ENCODE measurements around the gene VSX1. TPM values are rescaled to one million over a fixed set of nuclear protein-coding genes. Genes with fewer than 3 reads are reported as not detected.

The VSX1 gene
- total RNA-seq, 1 donor from 2014 or later: not detected

DNA sequence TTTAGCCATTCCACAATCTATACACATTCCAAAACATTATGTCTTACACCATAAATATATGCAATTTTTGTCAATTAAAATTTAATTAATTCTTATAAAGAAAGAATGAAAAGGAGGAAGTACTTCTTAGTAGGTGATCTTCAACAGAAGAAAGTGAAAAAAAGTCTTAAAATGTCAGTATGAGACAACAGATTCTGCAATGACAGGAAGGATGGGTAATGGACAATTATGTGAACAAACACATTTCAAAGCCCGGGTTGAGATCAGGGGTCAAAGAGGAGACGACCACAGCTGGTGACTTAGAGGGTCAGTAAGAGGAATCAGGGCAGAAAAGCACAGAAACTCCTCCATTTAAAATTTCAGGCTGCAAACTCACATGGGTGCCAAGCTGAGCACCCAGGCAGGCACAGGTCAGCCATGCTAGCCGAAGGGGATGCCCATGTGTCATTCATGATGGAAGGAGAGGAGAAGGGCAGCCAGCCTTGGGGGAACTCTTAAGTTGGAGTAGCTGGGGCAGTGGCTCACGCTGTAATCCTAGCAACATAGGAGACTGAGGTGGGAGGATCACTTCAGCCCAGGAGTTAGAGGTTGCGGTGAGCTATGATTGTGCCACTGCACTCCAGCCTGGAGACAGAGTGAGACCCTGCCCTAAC lies 11.0 kb downstream of the VSX1 start:
- H3K9me3 Mint-ChIP-seq: no peaks in the 10 kb centered on the region
- H3K27me3 Mint-ChIP-seq (ENCODE audit: insufficient read depth): peaks cover 59% of the 10 kb centered on the region
- H3K27ac Mint-ChIP-seq: no peak overlapping the region
- H3K4me1 Mint-ChIP-seq (ENCODE audit: low read depth): peaks cover 1% of the 10 kb centered on the region
- H3K4me3 Mint-ChIP-seq: no peak overlapping the region
- intact Hi-C loops (cut with micrococcal nuclease): no loop called here
- no peaks in the 10 kb centered on the region for H3K36me3 Mint-ChIP-seq (ENCODE audit: low read depth)
- no peak for DNase-seq (ENCODE audit: low spot score)

- intact Hi-C loops (cut with micrococcal nuclease): no loop called here
- H3K36me3 Mint-ChIP-seq (ENCODE audit: low read depth): no peaks in the 10 kb centered on the region
These were observed 14.6 kb downstream of the VSX1 start for GRCh38 chr20:25067102-25067987.

DNA sequence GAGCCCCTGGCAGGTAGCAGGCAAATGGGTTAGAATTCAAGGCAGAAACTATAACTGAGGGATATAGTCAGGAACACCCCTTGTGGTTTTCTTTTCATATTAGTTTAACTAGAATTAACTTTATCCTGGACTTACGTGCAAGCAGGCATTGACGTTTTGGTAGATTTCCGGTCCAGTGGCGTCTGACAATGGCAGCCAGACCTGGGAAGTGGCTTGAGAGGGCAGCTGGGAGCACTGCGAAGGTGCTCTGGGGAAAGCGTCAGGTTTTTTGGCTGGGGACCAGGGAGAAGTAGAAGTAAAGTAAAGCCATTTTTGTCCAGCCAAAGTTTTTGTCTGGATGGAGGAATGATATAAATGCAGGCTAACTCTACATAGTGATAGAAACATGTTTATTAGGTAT lies 15.6 kb downstream of the VSX1 start:
- peaks cover 53% of the 10 kb centered on the region for H3K27me3 Mint-ChIP-seq (ENCODE audit: insufficient read depth)
- H3K4me3 Mint-ChIP-seq: no peak overlapping the region
- intact Hi-C loops (cut with micrococcal nuclease): no loop called here
- peaks cover 4% of the 10 kb centered on the region for H3K4me1 Mint-ChIP-seq (ENCODE audit: low read depth)
- H3K27ac Mint-ChIP-seq: no peak overlapping the region
- H3K9me3 Mint-ChIP-seq: no peaks in the 10 kb centered on the region
- DNase-seq (ENCODE audit: low spot score): no peak
- no peaks in the 10 kb centered on the region for H3K36me3 Mint-ChIP-seq (ENCODE audit: low read depth)

More at GRCh38 chr20:25067102-25067987, 14.6 kb downstream of the VSX1 start:
- Mint-ChIP-seq H3K9me3 (no peaks in the 10 kb centered on the region), H3K27me3 (ENCODE audit: insufficient read depth) (peaks cover 54% of the 10 kb centered on the region), H3K4me1 (ENCODE audit: low read depth) (peaks cover 4% of the 10 kb centered on the region), H3K27ac (no peak overlapping the region), H3K4me3 (no peak overlapping the region)
- DNase-seq (ENCODE audit: low spot score): no peak

GRCh38 chr20:25065625-25066338 lies 16.2 kb downstream of the VSX1 start:
- Mint-ChIP-seq H3K9me3 (no peaks in the 10 kb centered on the region), H3K27ac (no peak overlapping the region), H3K4me3 (no peak overlapping the region), H3K27me3 (ENCODE audit: insufficient read depth) (peaks cover 53% of the 10 kb centered on the region), H3K4me1 (ENCODE audit: low read depth) (peaks cover 4% of the 10 kb centered on the region), H3K36me3 (ENCODE audit: low read depth) (no peaks in the 10 kb centered on the region)
- intact Hi-C loops (cut with micrococcal nuclease): loop anchor here (1.0 to 2.0 kb wide), 4 partner anchors 8 to 116 kb away; partner anchors contain the start of gene CST7
- DNase-seq (ENCODE audit: low spot score): peak; percentile 21

- no peaks in the 10 kb centered on the region for H3K9me3 Mint-ChIP-seq
- H3K4me3 Mint-ChIP-seq: no peak overlapping the region
- intact Hi-C loops (cut with micrococcal nuclease): loop anchor here (1.0 to 2.0 kb wide), 4 partner anchors 8 to 116 kb away; partner anchors contain the start of gene CST7
- peaks cover 4% of the 10 kb centered on the region for H3K4me1 Mint-ChIP-seq (ENCODE audit: low read depth)
- no peak overlapping the region for H3K27ac Mint-ChIP-seq
- no peak for DNase-seq (ENCODE audit: low spot score)
- H3K27me3 Mint-ChIP-seq (ENCODE audit: insufficient read depth): peaks cover 56% of the 10 kb centered on the region
- H3K36me3 Mint-ChIP-seq (ENCODE audit: low read depth): no peaks in the 10 kb centered on the region
These were observed 16.8 kb downstream of the VSX1 start for GRCh38 chr20:25065072-25065624.

GRCh38 chr20:25064561-25065071 lies 17.3 kb downstream of the VSX1 start:
- H3K27ac Mint-ChIP-seq: no peak overlapping the region
- no peaks in the 10 kb centered on the region for H3K36me3 Mint-ChIP-seq (ENCODE audit: low read depth)
- intact Hi-C loops (cut with micrococcal nuclease): loop anchor here (1.0 to 2.0 kb wide), 4 partner anchors 7 to 115 kb away; partner anchors contain the start of gene CST7
- H3K4me1 Mint-ChIP-seq (ENCODE audit: low read depth): peaks cover 4% of the 10 kb centered on the region
- no peak for DNase-seq (ENCODE audit: low spot score)
- H3K4me3 Mint-ChIP-seq: no peak overlapping the region
- no peaks in the 10 kb centered on the region for H3K9me3 Mint-ChIP-seq
- H3K27me3 Mint-ChIP-seq (ENCODE audit: insufficient read depth): peaks cover 53% of the 10 kb centered on the region

GRCh38 chr20:25063981-25064380 lies 18.0 kb downstream of the VSX1 start:
- peaks cover 48% of the 10 kb centered on the region for H3K27me3 Mint-ChIP-seq (ENCODE audit: insufficient read depth)
- no peak for DNase-seq (ENCODE audit: low spot score)
- no peaks in the 10 kb centered on the region for H3K36me3 Mint-ChIP-seq (ENCODE audit: low read depth)
- intact Hi-C loops (cut with micrococcal nuclease): loop anchor here (2.0 kb wide), 1 partner anchor 115 kb away; no protein-coding TSS in a partner anchor
- no peak overlapping the region for H3K4me3 Mint-ChIP-seq
- H3K27ac Mint-ChIP-seq: no peak overlapping the region
- peaks cover 6% of the 10 kb centered on the region for H3K4me1 Mint-ChIP-seq (ENCODE audit: low read depth)
- no peaks in the 10 kb centered on the region for H3K9me3 Mint-ChIP-seq

- Mint-ChIP-seq H3K36me3 (ENCODE audit: low read depth) (no peaks in the 10 kb centered on the region), H3K27ac (no peak overlapping the region), H3K27me3 (ENCODE audit: insufficient read depth) (peaks cover 47% of the 10 kb centered on the region), H3K4me1 (ENCODE audit: low read depth) (peaks cover 10% of the 10 kb centered on the region), H3K9me3 (no peaks in the 10 kb centered on the region), H3K4me3 (no peak overlapping the region)
- no peak for DNase-seq (ENCODE audit: low spot score)
- intact Hi-C loops (cut with micrococcal nuclease): no loop called here
These were observed 18.4 kb downstream of the VSX1 start for GRCh38 chr20:25063546-25063945.

DNA sequence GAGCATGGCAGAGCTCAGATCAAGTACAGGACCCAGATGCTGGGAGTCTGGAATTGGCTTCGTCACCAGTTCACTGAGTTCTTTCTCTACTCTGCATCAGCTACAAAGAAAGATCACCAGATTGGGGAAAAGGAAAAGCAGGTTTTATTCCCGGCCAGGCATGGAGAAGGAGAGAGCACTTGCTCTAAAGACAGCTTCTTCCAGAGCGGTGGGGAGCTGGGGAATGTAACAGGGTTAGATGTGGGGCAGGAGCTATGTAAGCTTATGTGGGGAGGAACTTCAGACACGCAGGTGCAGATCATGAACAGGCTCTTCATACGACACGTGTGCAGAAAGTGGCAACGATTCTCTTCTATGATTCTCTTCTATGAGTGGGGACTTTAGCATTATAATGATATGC lies 19.1 kb downstream of the VSX1 start:
- no peak overlapping the region for H3K27ac Mint-ChIP-seq
- no peak overlapping the region for H3K4me3 Mint-ChIP-seq
- no peak for DNase-seq (ENCODE audit: low spot score)
- peaks cover 10% of the 10 kb centered on the region for H3K4me1 Mint-ChIP-seq (ENCODE audit: low read depth)
- no peaks in the 10 kb centered on the region for H3K36me3 Mint-ChIP-seq (ENCODE audit: low read depth)
- peaks cover 43% of the 10 kb centered on the region for H3K27me3 Mint-ChIP-seq (ENCODE audit: insufficient read depth)
- intact Hi-C loops (cut with micrococcal nuclease): no loop called here
- no peaks in the 10 kb centered on the region for H3K9me3 Mint-ChIP-seq

DNA sequence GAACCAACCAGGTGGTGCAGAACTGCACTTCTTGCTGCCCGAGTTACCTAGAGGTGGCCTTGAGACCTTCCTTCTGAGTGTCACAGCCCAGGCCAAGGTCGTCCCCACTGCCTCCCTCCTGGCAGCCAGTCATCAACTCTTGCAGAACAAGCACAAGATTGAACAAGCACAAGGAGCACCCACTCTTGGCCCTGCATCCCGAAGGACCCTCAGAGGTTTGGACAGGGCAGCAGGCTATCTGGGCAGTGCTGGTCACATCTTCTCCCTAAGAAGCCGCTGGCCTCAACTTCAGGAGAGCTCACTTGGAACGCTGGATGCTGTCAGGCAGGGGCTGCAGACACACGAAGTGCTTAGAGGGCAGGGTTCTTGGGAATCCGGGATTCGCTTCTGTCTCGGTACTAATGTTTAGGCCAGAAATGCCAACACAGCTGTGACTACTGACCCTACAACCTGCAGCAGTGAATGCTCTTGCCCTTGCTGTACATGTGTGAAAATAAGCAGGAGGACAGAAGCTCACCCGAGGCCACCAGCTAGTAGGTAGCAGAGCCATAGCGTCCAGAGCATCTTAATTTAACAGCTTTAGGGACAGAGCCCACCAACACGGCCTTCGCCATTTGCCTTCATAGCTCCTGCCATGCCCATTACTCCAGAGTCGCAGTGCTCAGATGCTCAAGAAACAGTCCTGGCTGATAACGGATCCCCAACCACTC lies 20.0 kb downstream of the VSX1 start:
- no peaks in the 10 kb centered on the region for H3K36me3 Mint-ChIP-seq (ENCODE audit: low read depth)
- H3K4me3 Mint-ChIP-seq: no peak overlapping the region
- peaks cover 44% of the 10 kb centered on the region for H3K27me3 Mint-ChIP-seq (ENCODE audit: insufficient read depth)
- no peak overlapping the region for H3K27ac Mint-ChIP-seq
- no peaks in the 10 kb centered on the region for H3K9me3 Mint-ChIP-seq
- intact Hi-C loops (cut with micrococcal nuclease): no loop called here
- no peak for DNase-seq (ENCODE audit: low spot score)
- H3K4me1 Mint-ChIP-seq (ENCODE audit: low read depth): peaks cover 10% of the 10 kb centered on the region

- DNase-seq (ENCODE audit: low spot score): no peak
- intact Hi-C loops (cut with micrococcal nuclease): no loop called here
- Mint-ChIP-seq H3K4me3 (no peak overlapping the region), H3K36me3 (ENCODE audit: low read depth) (no peaks in the 10 kb centered on the region), H3K27me3 (ENCODE audit: insufficient read depth) (peaks cover 43% of the 10 kb centered on the region), H3K9me3 (no peaks in the 10 kb centered on the region), H3K27ac (no peak overlapping the region), H3K4me1 (ENCODE audit: low read depth) (peaks cover 12% of the 10 kb centered on the region)
These were observed 20.7 kb downstream of the VSX1 start for GRCh38 chr20:25061103-25061799.

Measured in activated T-helper 1 cell treated with anti-CD3 and anti-CD28 coated beads, Interleukin-12 subunit alpha, Interleukin-12 subunit beta, Interleukin-2, Interleukin-4 antibody, amounts not matched to agents 30 ng/mL and 10 ng/mL and 1 ng/mL, durations not matched to agents 14 hours and 24 hours and 36 hours (primary cell).